GM18868 (cell line): ENCODE measurements around the gene SCARB1.
"Not testable (repeated sequence)": the region's sequence is repeated elsewhere in the genome, so short reads cannot be mapped to it uniquely, and the experiment has no call there.

Experiments used
- ATAC-seq: cut with Tn5 transposase; IDR thresholded peaks from one replicate; pipeline ENCODE4 v1.9.1; 2021; ENCODE audit warnings: mild to moderate bottlenecking, moderate library complexity; ENCODE audit not compliant: unreplicated experiment

The SCARB1 gene

GRCh38 chr12:124884587-124885438 is 21.1 kb upstream of the SCARB1 start:
- ATAC-seq, result peak; percentile 90

- no peak for ATAC-seq
Observed at GRCh38 chr12:124883263-124884130, 19.8 kb upstream of the SCARB1 start.

- no peak for ATAC-seq
Observed at GRCh38 chr12:124881123-124881522, 17.5 kb upstream of the SCARB1 start.

GRCh38 chr12:124880335-124880734 is 16.7 kb upstream of the SCARB1 start:
- ATAC-seq, result not testable (repeated sequence)

- no peak for ATAC-seq
Observed at GRCh38 chr12:124878795-124879516, 15.3 kb upstream of the SCARB1 start.

GRCh38 chr12:124877423-124877822 is 13.8 kb upstream of the SCARB1 start:
- ATAC-seq, result no peak

- no peak for ATAC-seq
Observed at GRCh38 chr12:124876171-124876570, 12.5 kb upstream of the SCARB1 start.

- no peak for ATAC-seq
Observed at GRCh38 chr12:124875803-124876132, 12.1 kb upstream of the SCARB1 start.

GRCh38 chr12:124874988-124875802 is 11.5 kb upstream of the SCARB1 start:
- ATAC-seq, result no peak

- no peak for ATAC-seq
Observed at GRCh38 chr12:124874188-124874587, 10.5 kb upstream of the SCARB1 start.

- ATAC-seq, result no peak
Observed at GRCh38 chr12:124872068-124872719, 8.5 kb upstream of the SCARB1 start.

- ATAC-seq, result no peak
Observed at GRCh38 chr12:124871297-124871696, 7.6 kb upstream of the SCARB1 start.

GRCh38 chr12:124870515-124870914 is 6.9 kb upstream of the SCARB1 start:
- ATAC-seq, result no peak

GRCh38 chr12:124869059-124869665 is 5.5 kb upstream of the SCARB1 start:
- ATAC-seq, result peak; percentile 57

- ATAC-seq, result no peak
Observed at GRCh38 chr12:124868252-124869058, 4.8 kb upstream of the SCARB1 start.

GRCh38 chr12:124867401-124867930 is 3.8 kb upstream of the SCARB1 start:
- no peak for ATAC-seq

GRCh38 chr12:124866883-124867400 is 3.3 kb upstream of the SCARB1 start:
- ATAC-seq, result no peak

- ATAC-seq, result no peak
Observed at GRCh38 chr12:124866195-124866882, 2.7 kb upstream of the SCARB1 start.
